Measurements from ENCODE around the gene ATP6AP1. TPM values are rescaled to one million over a fixed set of nuclear protein-coding genes. Genes with fewer than 3 reads are reported as not detected.
A peak's percentile ranks its signal among the peaks of the same experiment; 100 is the strongest.

The ATP6AP1 gene
- total RNA-seq, 1 experiment from 2014 or later = 46.6 TPM

DNA sequence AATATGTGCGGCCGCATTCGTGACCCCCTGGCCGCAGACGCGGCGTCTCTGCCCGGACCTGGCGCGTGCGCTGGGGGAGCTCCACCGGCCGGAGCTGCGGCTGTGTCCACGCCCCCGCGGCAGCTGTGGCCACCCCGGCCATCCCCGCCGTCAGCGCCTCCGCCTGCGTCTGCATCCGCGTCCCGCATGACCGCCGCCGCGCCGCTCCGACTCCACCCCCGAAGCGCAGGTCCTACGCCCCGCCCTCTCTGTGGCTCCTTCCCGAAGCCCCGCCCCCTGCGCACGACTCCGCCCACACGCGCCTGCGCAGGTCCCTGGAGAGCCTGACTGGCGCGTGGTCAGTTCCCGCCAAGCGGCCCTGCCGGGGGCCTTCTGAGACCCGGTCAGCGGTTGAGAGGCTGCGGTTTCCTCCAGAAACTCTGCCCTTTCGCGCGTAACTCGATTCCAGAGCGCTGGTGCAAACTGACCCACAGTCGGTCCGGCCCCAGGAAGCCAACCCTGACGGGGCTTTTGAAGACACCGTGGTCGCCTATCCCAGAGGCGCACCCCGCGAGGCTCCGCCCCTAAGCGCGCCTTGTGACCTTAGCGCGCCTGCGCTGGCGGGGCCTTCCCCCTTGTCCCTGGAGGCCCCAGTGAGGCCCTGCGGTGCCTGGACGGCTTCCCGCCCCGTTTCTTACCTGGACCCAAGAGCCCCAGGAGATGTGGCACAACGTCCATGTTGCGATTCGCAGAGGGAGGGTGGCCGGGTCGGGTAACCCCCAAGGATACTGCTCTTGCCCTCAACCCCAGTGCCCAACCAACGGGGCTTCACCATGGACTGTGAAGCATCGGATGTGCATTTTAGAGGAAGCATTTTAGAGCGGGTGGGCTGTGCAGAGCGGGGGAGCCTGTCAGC, 50.5 kb downstream of the ATP6AP1 start, which contains the start of gene LAGE3:
LAGE3 (minus strand) TSS at position 554 of the 895 bp plus-strand sequence; CDS start at position 188, 366 bp downstream.
- DNase-seq (ENCODE audit: low read depth) = peak; percentile 88

GRCh38 chrX:154481195-154481594, 52.7 kb downstream of the ATP6AP1 start:
- DNase-seq (ENCODE audit: low read depth) = no peak
- in situ Hi-C loops (cut with HindIII; ENCODE audit: low pct_unique_long_range_greater_than_20kb, low sequenced_read_pairs) = no loop called here

More for the DNA sequence above, 50.5 kb downstream of the ATP6AP1 start, which contains the start of gene LAGE3:
- in situ Hi-C loops (cut with HindIII; ENCODE audit: low pct_unique_long_range_greater_than_20kb, low sequenced_read_pairs) = no loop called here

GRCh38 chrX:154481911-154482601, 53.6 kb downstream of the ATP6AP1 start:
- DNase-seq (ENCODE audit: low read depth) = no peak
- in situ Hi-C loops (cut with HindIII; ENCODE audit: low pct_unique_long_range_greater_than_20kb, low sequenced_read_pairs) = no loop called here

- in situ Hi-C loops (cut with HindIII; ENCODE audit: low pct_unique_long_range_greater_than_20kb, low sequenced_read_pairs) = no loop called here
- DNase-seq (ENCODE audit: low read depth) = no peak
These were observed 54.3 kb downstream of the ATP6AP1 start for GRCh38 chrX:154482786-154483185.

DNA sequence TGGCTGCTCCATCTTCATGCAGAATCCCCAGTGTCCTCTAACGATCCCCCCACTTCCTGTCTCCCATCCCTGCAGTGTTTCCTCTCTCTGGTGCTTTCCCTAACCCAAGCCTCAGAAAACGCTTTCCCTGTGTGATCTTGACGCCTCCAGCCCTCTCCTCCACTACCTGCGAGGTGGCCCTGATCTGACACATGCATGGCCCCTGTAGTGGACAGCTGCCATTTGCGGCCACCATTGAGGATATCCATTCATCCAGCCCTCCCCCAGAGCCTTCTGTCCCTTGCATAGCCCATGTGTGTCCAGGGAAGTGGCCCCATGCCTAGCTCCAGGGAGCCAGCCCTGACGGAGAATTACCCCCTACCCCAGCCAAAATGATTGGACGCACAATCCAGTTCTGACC, 54.8 kb downstream of the ATP6AP1 start:
- DNase-seq (ENCODE audit: low read depth) = no peak
- in situ Hi-C loops (cut with HindIII; ENCODE audit: low pct_unique_long_range_greater_than_20kb, low sequenced_read_pairs) = no loop called here

- in situ Hi-C loops (cut with HindIII; ENCODE audit: low pct_unique_long_range_greater_than_20kb, low sequenced_read_pairs) = no loop called here
- DNase-seq (ENCODE audit: low read depth) = peak; percentile 36
These were observed 56.0 kb downstream of the ATP6AP1 start for GRCh38 chrX:154484255-154485149.

- DNase-seq (ENCODE audit: low read depth) = no peak
- in situ Hi-C loops (cut with HindIII; ENCODE audit: low pct_unique_long_range_greater_than_20kb, low sequenced_read_pairs) = no loop called here
These were observed 56.9 kb downstream of the ATP6AP1 start for GRCh38 chrX:154485150-154486051.

- DNase-seq (ENCODE audit: low read depth) = no peak
- in situ Hi-C loops (cut with HindIII; ENCODE audit: low pct_unique_long_range_greater_than_20kb, low sequenced_read_pairs) = no loop called here
These were observed 57.5 kb downstream of the ATP6AP1 start for GRCh38 chrX:154486052-154486395.

Other genes with a start within 250 kb of the ATP6AP1 start
- gene OPN1MW, start 246.1 kb upstream of the ATP6AP1 start, total RNA-seq (2014; rRNA removed; shearing (Covaris generic); ENCODE audit: low replicate concordance) = not detected in 2 replicates
- not detected in 2 replicates for gene OPN1MW2, start 208.9 kb upstream of the ATP6AP1 start, total RNA-seq (2014; rRNA removed; shearing (Covaris generic); ENCODE audit: low replicate concordance)
- not detected in 2 replicates for gene OPN1MW3, start 171.1 kb upstream of the ATP6AP1 start, total RNA-seq (2014; rRNA removed; shearing (Covaris generic); ENCODE audit: low replicate concordance)
- not detected in 2 replicates for gene TEX28, start 133.6 kb upstream of the ATP6AP1 start, total RNA-seq (2014; rRNA removed; shearing (Covaris generic); ENCODE audit: low replicate concordance)
- 0.37 and 0.64 TPM in 2 replicates for gene TKTL1, start 132.9 kb upstream of the ATP6AP1 start, total RNA-seq (2014; rRNA removed; shearing (Covaris generic); ENCODE audit: low replicate concordance)
- 1,120 and 1,164 TPM in 2 replicates for gene FLNA, start 54.0 kb upstream of the ATP6AP1 start, total RNA-seq (2014; rRNA removed; shearing (Covaris generic); ENCODE audit: low replicate concordance)
- 32.0 and 48.7 TPM in 2 replicates for gene EMD, start 49.4 kb upstream of the ATP6AP1 start, total RNA-seq (2014; rRNA removed; shearing (Covaris generic); ENCODE audit: low replicate concordance)
- 2,876 and 3,155 TPM in 2 replicates for gene RPL10, start 30.3 kb upstream of the ATP6AP1 start, total RNA-seq (2014; rRNA removed; shearing (Covaris generic); ENCODE audit: low replicate concordance)
- 40.3 and 46.1 TPM in 2 replicates for gene DNASE1L1, start 19.4 kb upstream of the ATP6AP1 start, total RNA-seq (2014; rRNA removed; shearing (Covaris generic); ENCODE audit: low replicate concordance)
- gene TAFAZZIN, start 17.1 kb upstream of the ATP6AP1 start, total RNA-seq (2014; rRNA removed; shearing (Covaris generic); ENCODE audit: low replicate concordance) = 38.4 and 68.0 TPM in 2 replicates
- 58.6 and 91.2 TPM in 2 replicates for gene GDI1, start 8.5 kb downstream of the ATP6AP1 start, total RNA-seq (2014; rRNA removed; shearing (Covaris generic); ENCODE audit: low replicate concordance)
- gene FAM50A, start 15.5 kb downstream of the ATP6AP1 start, total RNA-seq (2014; rRNA removed; shearing (Covaris generic); ENCODE audit: low replicate concordance) = 62.3 and 77.1 TPM in 2 replicates
- 2.2 and 2.7 TPM in 2 replicates for gene PLXNA3, start 29.6 kb downstream of the ATP6AP1 start, total RNA-seq (2014; rRNA removed; shearing (Covaris generic); ENCODE audit: low replicate concordance)
- 32.3 and 71.1 TPM in 2 replicates for gene LAGE3, start 50.6 kb downstream of the ATP6AP1 start, total RNA-seq (2014; rRNA removed; shearing (Covaris generic); ENCODE audit: low replicate concordance)
- gene UBL4A, start 57.9 kb downstream of the ATP6AP1 start, total RNA-seq (2014; rRNA removed; shearing (Covaris generic); ENCODE audit: low replicate concordance) = 109 and 110 TPM in 2 replicates
- 14.0 and 21.5 TPM in 2 replicates for gene SLC10A3, start 62.0 kb downstream of the ATP6AP1 start, total RNA-seq (2014; rRNA removed; shearing (Covaris generic); ENCODE audit: low replicate concordance)
- gene FAM3A, start 87.6 kb downstream of the ATP6AP1 start, total RNA-seq (2014; rRNA removed; shearing (Covaris generic); ENCODE audit: low replicate concordance) = 32.5 and 47.1 TPM in 2 replicates
- 600 and 665 TPM in 2 replicates for gene G6PD, start 118.2 kb downstream of the ATP6AP1 start, total RNA-seq (2014; rRNA removed; shearing (Covaris generic); ENCODE audit: low replicate concordance)
- gene IKBKG, start 118.9 kb downstream of the ATP6AP1 start, total RNA-seq (2014; rRNA removed; shearing (Covaris generic); ENCODE audit: low replicate concordance) = 32.9 and 49.8 TPM in 2 replicates
- gene CTAG1A, start 156.5 kb downstream of the ATP6AP1 start, total RNA-seq (2014; rRNA removed; shearing (Covaris generic); ENCODE audit: low replicate concordance) = not detected in 2 replicates
- gene CTAG1B, start 190.6 kb downstream of the ATP6AP1 start, total RNA-seq (2014; rRNA removed; shearing (Covaris generic); ENCODE audit: low replicate concordance) = not detected in 2 replicates
- gene CTAG2, start 224.9 kb downstream of the ATP6AP1 start, total RNA-seq (2014; rRNA removed; shearing (Covaris generic); ENCODE audit: low replicate concordance) = not detected in 2 replicates